Transverse colon (tissue), 4 donors: ENCODE results near the gene ZNF618. TPM values are rescaled to one million over a fixed set of nuclear protein-coding genes. Genes with fewer than 3 reads are reported as not detected.

Source experiments
- DNase-seq: peaks from one replicate; pipeline ENCODE4 v3.0.0-alpha.2; 2019
- H3K27ac ChIP-seq, 4 donors: fragments of 200-600 bp; sonication (generic); 2 replicates each; pipeline ENCODE4 v1.5.1; 2016 to 2018; ENCODE audit warnings: inconsistent platforms in 4 of 4
- H3K27me3 ChIP-seq: fragments of 200-600 bp; sonication (generic); 2 replicates; pipeline ENCODE4 v1.5.1; 2017; ENCODE audit warnings: inconsistent platforms
- H3K36me3 ChIP-seq, 4 donors: fragments of 200-600 bp; sonication (generic); 2 replicates each; pipeline ENCODE4 v1.5.1; 2017 to 2019; ENCODE audit warnings: inconsistent platforms in 4 of 4
- H3K4me1 ChIP-seq, 4 donors: fragments of 200-600 bp; sonication (generic); 2 replicates each; pipeline ENCODE4 v1.5.1; 2017 to 2020; ENCODE audit warnings: inconsistent platforms in 4 of 4
- H3K4me3 ChIP-seq, 4 donors: fragments of 200-600 bp; sonication (generic); 1 replicate in 1 of 4; 2 replicates in 3 of 4; pipeline versions ENCODE4 v1.5.1 to v1.6.1; 2017 to 2019; ENCODE audit warnings: inconsistent platforms in 4 of 4
- H3K9me3 ChIP-seq, 2 donors: fragments of 200-600 bp; sonication (generic); 2 replicates each; pipeline ENCODE4 v1.5.1; 2017 to 2019; ENCODE audit warnings: inconsistent platforms in 2 of 2
- EP300 ChIP-seq: sonication (generic); formaldehyde crosslinking; IDR thresholded peaks from one replicate; pipeline ENCODE4 v1.6.1; 2017; ENCODE audit warnings: antibody characterized with exemption, low read depth
- POLR2A ChIP-seq: fragments of 450-650 bp; IDR thresholded peaks from one replicate; pipeline ENCODE4 v1.6.1; 2016; ENCODE audit warnings: antibody characterized with exemption, mild to moderate bottlenecking, moderate library complexity
- POLR2AphosphoS5 ChIP-seq, 3 donors: sonication (generic); formaldehyde crosslinking; IDR thresholded peaks; one replicate each; pipeline ENCODE4 v1.6.1; 2016; ENCODE audit warnings: antibody characterized with exemption in 3 of 3
- WGBS, 2 donors: methylation state at CpG; one replicate each; pipeline ENCODE4 v1.1.5; 2018; ENCODE audit warnings: low coverage in 1 of 2; 5-methylcytosine and 5-hydroxymethylcytosine counted together
- in situ Hi-C, 4 donors: fragments of 200-750 bp; cut with MboI; loops; one replicate each; pipeline versions ENCODE4 v1.15.0 to v1.15.1; 2017; ENCODE audit warnings: low sequenced_read_pairs in 3 of 4, low pct_ligation_motif_present in 1 of 4, low pct_unique_long_range_greater_than_20kb in 1 of 4
- intact Hi-C: fragments of 100-400 bp; cut with DNase I; formaldehyde crosslinking; loops from one replicate; pipeline ENCODE4 v1.15.1; 2023; ENCODE audit warnings: low total_unique reads
- total RNA-seq, 4 donors: library from RNA; depleted of rRNA; stranded (reverse); fragments of >200 nt; gene quantifications; one replicate each; pipeline ENCODE4 v1.1.0, GENCODE V29; 2016
- TF ChIP-seq, protein P1 (sequence below), 5 experiments: fragments of 200-600 bp in 3 of 5; fragments of 450-650 bp in 2 of 5; sonication (generic) in 3 of 5; IDR thresholded peaks; 1 replicate in 2 of 5; 2 replicates in 3 of 5; pipeline ENCODE4 v1.5.1; 2016 to 2017; ENCODE audit warnings: antibody characterized with exemption in 5 of 5, inconsistent platforms in 3 of 5, mild to moderate bottlenecking in 2 of 5, moderate library complexity in 1 of 5

The ZNF618 gene
- total RNA-seq, 4 donors from 2014 or later, result 2.2 to 8.6 (median 4.0) TPM

- in situ Hi-C loops (no loop called here), intact Hi-C loops (no loop called here)
- H3K9me3 ChIP-seq, result no peaks in the 10 kb centered on the region
- 95 to 96% methylated on average over 5 to 23 of the region's 23 CpGs for WGBS, 2 donors
- H3K4me1 ChIP-seq, result peaks cover 0 to 5% (median 0%) of the 10 kb centered on the region in 4 donors
- H3K36me3 ChIP-seq, result no peaks in the 10 kb centered on the region
- no peaks in the 10 kb centered on the region for H3K27me3 ChIP-seq
- peak overlapping the region in 1 of 4 donors; percentile 30 for H3K27ac ChIP-seq
- DNase-seq, result no peak
- H3K4me3 ChIP-seq, result no peak overlapping the region
- TF ChIP-seq, protein P1, sequence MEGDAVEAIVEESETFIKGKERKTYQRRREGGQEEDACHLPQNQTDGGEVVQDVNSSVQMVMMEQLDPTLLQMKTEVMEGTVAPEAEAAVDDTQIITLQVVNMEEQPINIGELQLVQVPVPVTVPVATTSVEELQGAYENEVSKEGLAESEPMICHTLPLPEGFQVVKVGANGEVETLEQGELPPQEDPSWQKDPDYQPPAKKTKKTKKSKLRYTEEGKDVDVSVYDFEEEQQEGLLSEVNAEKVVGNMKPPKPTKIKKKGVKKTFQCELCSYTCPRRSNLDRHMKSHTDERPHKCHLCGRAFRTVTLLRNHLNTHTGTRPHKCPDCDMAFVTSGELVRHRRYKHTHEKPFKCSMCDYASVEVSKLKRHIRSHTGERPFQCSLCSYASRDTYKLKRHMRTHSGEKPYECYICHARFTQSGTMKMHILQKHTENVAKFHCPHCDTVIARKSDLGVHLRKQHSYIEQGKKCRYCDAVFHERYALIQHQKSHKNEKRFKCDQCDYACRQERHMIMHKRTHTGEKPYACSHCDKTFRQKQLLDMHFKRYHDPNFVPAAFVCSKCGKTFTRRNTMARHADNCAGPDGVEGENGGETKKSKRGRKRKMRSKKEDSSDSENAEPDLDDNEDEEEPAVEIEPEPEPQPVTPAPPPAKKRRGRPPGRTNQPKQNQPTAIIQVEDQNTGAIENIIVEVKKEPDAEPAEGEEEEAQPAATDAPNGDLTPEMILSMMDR (IDR thresholded peaks at IDR 0.05), result no peak
- TF ChIP-seq POLR2AphosphoS5 (IDR thresholded peaks at IDR 0.05), result no peak
- no peak for TF ChIP-seq EP300
- TF ChIP-seq POLR2A, result no peak
Observed at GRCh38 chr9:113988385-113989016, 112.4 kb downstream of the ZNF618 start.

GRCh38 chr9:113989017-113989713 lies 113.1 kb downstream of the ZNF618 start:
- H3K4me1 ChIP-seq, result peaks cover 4 to 11% (median 5%) of the 10 kb centered on the region in 4 donors
- 79 to 87% methylated on average over 3 to 12 of the region's 12 CpGs for WGBS, 2 donors
- no peaks in the 10 kb centered on the region for H3K36me3 ChIP-seq
- in situ Hi-C loops (no loop called here), intact Hi-C loops (no loop called here)
- no peaks in the 10 kb centered on the region for H3K27me3 ChIP-seq
- no peak for DNase-seq
- H3K27ac ChIP-seq, result peak overlapping the region in 1 of 4 donors; percentile 30
- TF ChIP-seq POLR2AphosphoS5 (IDR thresholded peaks at IDR 0.05) (peak in 1 of 3 donors; percentile 45), POLR2A (no peak), EP300 (no peak)
- TF ChIP-seq, protein P1 (IDR thresholded peaks at IDR 0.05), result no peak
- no peaks in the 10 kb centered on the region for H3K9me3 ChIP-seq
- H3K4me3 ChIP-seq, result no peak overlapping the region

DNA sequence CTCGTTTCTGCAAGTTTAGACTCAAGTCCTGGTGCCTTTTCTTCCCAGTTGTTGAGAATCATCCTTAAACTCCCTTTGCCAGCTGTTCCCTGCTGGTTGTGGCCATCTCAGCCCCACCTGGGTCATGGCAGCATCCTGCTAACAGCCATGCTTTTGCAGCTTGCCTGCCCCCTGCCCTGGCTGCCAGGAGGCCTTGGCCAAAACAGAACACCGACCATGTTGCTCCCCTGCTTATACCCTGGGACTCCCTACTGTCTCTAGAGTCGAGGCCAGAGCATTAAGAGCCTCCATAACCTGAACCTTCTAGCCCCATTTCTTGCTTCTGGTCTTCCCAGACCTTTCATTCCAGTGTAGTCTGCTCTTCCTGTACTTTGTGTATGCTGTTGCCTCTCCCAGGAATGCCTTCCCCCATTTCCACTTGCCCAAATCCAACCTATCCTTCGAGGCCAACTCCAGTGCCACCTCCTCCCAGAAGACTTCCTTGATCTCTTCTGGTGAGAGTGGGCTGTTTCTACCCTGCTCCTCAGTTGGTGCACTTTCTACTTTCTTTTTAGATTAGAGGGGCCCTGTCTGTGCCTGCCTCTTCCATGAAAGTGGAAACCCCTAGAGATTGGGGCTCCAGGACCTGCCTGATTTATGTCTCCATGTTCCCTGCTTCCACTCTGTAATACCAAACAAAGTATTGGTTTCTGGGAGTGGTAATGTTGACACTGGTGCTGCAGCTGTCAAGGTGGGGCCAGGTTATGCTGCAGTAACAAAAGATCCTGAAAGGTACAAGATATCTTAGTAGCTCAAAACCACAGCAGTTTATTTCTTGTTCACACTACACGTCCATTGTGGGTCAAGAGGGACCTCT lies 113.8 kb downstream of the ZNF618 start:
- in situ Hi-C loops, result no loop called here
- no peak for DNase-seq
- Histone ChIP-seq H3K27ac (no peak overlapping the region), H3K4me3 (no peak overlapping the region), H3K36me3 (no peaks in the 10 kb centered on the region), H3K9me3 (no peaks in the 10 kb centered on the region), H3K4me1 (peaks cover 8 to 16% (median 8%) of the 10 kb centered on the region in 4 donors), H3K27me3 (no peaks in the 10 kb centered on the region)
- 71 to 79% methylated on average over 3 to 5 of the region's 5 CpGs for WGBS, 2 donors
- TF ChIP-seq POLR2A (no peak), POLR2AphosphoS5 (IDR thresholded peaks at IDR 0.05) (no peak), EP300 (no peak)
- TF ChIP-seq, protein P1 (IDR thresholded peaks at IDR 0.05), result no peak
- intact Hi-C loops, result no loop called here

GRCh38 chr9:113990570-113990907 lies 114.4 kb downstream of the ZNF618 start:
- Histone ChIP-seq H3K4me3 (no peak overlapping the region), H3K9me3 (no peaks in the 10 kb centered on the region), H3K4me1 (peaks cover 8 to 16% (median 8%) of the 10 kb centered on the region in 4 donors), H3K27ac (no peak overlapping the region), H3K27me3 (no peaks in the 10 kb centered on the region), H3K36me3 (no peaks in the 10 kb centered on the region)
- DNase-seq, result no peak
- TF ChIP-seq, protein P1 (IDR thresholded peaks at IDR 0.05), result no peak
- TF ChIP-seq POLR2A (no peak), POLR2AphosphoS5 (IDR thresholded peaks at IDR 0.05) (no peak), EP300 (no peak)
- 82 to 100% methylated on average over 4 to 8 of the region's 8 CpGs for WGBS, 2 donors
- in situ Hi-C loops (no loop called here), intact Hi-C loops (no loop called here)
